WTC11 (cell line): ENCODE measurements around the gene GJD4. TPM values are rescaled to one million over a fixed set of nuclear protein-coding genes. Genes with fewer than 3 reads are reported as not detected.

Experiments used
- ATAC-seq: fragments of 200-7000 bp; cut with Tn5 transposase; 2 replicates; pipeline ENCODE4 v1.10.0; 2021; ENCODE audit warnings: mild to moderate bottlenecking, moderate library complexity
- CTCF ChIA-PET: fragments of 300-600 bp; sonication (Branson Sonifier 250); formaldehyde crosslinking; loops from one replicate; lab custom pipeline; 2021; ENCODE audit warnings: antibody characterized with exemption; lab: Charles Lee
- POLR2A ChIA-PET: fragments of 350-600 bp; sonication (Branson Sonifier 250); formaldehyde crosslinking; loops from one replicate; lab custom pipeline; 2021; ENCODE audit warnings: antibody characterized with exemption; lab: Charles Lee
- DNase-seq: peaks from one replicate; pipeline ENCODE4 v3.0.0; 2021; ENCODE audit warnings: low spot score
- H3K27ac Mint-ChIP-seq: 2 replicates; pipeline ENCODE4 v1.8.0; 2021; ENCODE audit warnings: mixed read lengths
- H3K27me3 Mint-ChIP-seq: 2 replicates; pipeline ENCODE4 v1.8.0; 2021; ENCODE audit warnings: low read depth, mild to moderate bottlenecking, moderate library complexity, mixed read lengths
- H3K36me3 Mint-ChIP-seq: 2 replicates; pipeline ENCODE4 v1.8.0; 2021; ENCODE audit warnings: mixed read lengths
- H3K4me1 Mint-ChIP-seq: 2 replicates; pipeline ENCODE4 v1.8.0; 2022; ENCODE audit warnings: mixed read lengths
- H3K4me3 Mint-ChIP-seq: 2 replicates; pipeline ENCODE4 v1.8.0; 2021; ENCODE audit warnings: mild to moderate bottlenecking, moderate library complexity, mixed read lengths
- H3K9me3 Mint-ChIP-seq: 2 replicates; pipeline ENCODE4 v1.8.0; 2021; ENCODE audit warnings: mixed read lengths
- CREM ChIP-seq: sonication (generic); formaldehyde crosslinking; IDR thresholded peaks from 2 replicates; pipeline ENCODE4 v1.8.1; 2022; ENCODE audit warnings: mild to moderate bottlenecking, missing genetic modification reagents, moderate library complexity
- ERG ChIP-seq: fragments of 250-450 bp; sonication (Bioruptor Pico); IDR thresholded peaks from 2 replicates; pipeline ENCODE4 v1.8.0; 2021; ENCODE audit warnings: mild to moderate bottlenecking
- ETV6 ChIP-seq: sonication (generic); formaldehyde crosslinking; IDR thresholded peaks from 2 replicates; pipeline ENCODE4 v1.8.1; 2022; ENCODE audit warnings: mild to moderate bottlenecking, missing genetic modification reagents
- NFYB ChIP-seq: sonication (generic); formaldehyde crosslinking; conservative IDR thresholded peaks from 2 replicates; pipeline ENCODE4 v1.8.0; 2022; ENCODE audit warnings: low read depth, missing genetic modification reagents
- OVOL2 ChIP-seq: fragments of 250-450 bp; sonication (Bioruptor Pico); IDR thresholded peaks from 2 replicates; pipeline ENCODE4 v1.9.0; 2021; ENCODE audit warnings: mild to moderate bottlenecking, borderline replicate concordance
- SMAD4 ChIP-seq: sonication (generic); formaldehyde crosslinking; IDR thresholded peaks from 2 replicates; pipeline ENCODE4 v1.8.0; 2022; ENCODE audit warnings: mild to moderate bottlenecking, missing genetic modification reagents
- SP1 ChIP-seq: sonication (generic); formaldehyde crosslinking; conservative IDR thresholded peaks from 2 replicates; pipeline ENCODE4 v1.8.1; 2022; ENCODE audit warnings: missing genetic modification reagents
- TEAD1 ChIP-seq: sonication (generic); formaldehyde crosslinking; IDR thresholded peaks from 2 replicates; pipeline ENCODE4 v1.8.0; 2022; ENCODE audit warnings: mild to moderate bottlenecking, missing genetic modification reagents
- TP53 ChIP-seq: sonication (generic); formaldehyde crosslinking; IDR thresholded peaks from 2 replicates; pipeline ENCODE4 v1.8.1; 2023; ENCODE audit warnings: mild to moderate bottlenecking, missing genetic modification reagents
- ZMAT4 ChIP-seq: fragments of 250-450 bp; sonication (Bioruptor Pico); IDR thresholded peaks from 2 replicates; pipeline ENCODE4 v1.9.0; 2021; ENCODE audit warnings: mild to moderate bottlenecking
- ZNF121 ChIP-seq: sonication (generic); formaldehyde crosslinking; IDR thresholded peaks from 2 replicates; pipeline ENCODE4 v1.8.0; 2023; ENCODE audit warnings: missing genetic modification reagents
- ZNF263 ChIP-seq: sonication (generic); formaldehyde crosslinking; IDR thresholded peaks from 2 replicates; pipeline ENCODE4 v1.8.1; 2022; ENCODE audit warnings: low read depth, mild to moderate bottlenecking, moderate library complexity, missing genetic modification reagents
- ZNF416 ChIP-seq: fragments of 250-450 bp; sonication (Bioruptor Pico); IDR thresholded peaks from 2 replicates; pipeline ENCODE4 v1.9.0; 2021; ENCODE audit warnings: mild to moderate bottlenecking, inconsistent platforms
- ZNF532 ChIP-seq: fragments of 250-450 bp; sonication (Bioruptor Pico); IDR thresholded peaks from 2 replicates; pipeline ENCODE4 v1.9.0; 2021; ENCODE audit warnings: mild to moderate bottlenecking, borderline replicate concordance
- total RNA-seq: library from RNA; stranded (reverse); gene quantifications from 3 replicates; pipeline ENCODE4 v1.2.3, GENCODE V29; 2021
- TF ChIP-seq, protein P1 (sequence below): sonication (generic); formaldehyde crosslinking; IDR thresholded peaks from 2 replicates; pipeline ENCODE4 v1.8.0; 2022; ENCODE audit warnings: mild to moderate bottlenecking, missing genetic modification reagents
- TF ChIP-seq, protein P2 (sequence below): sonication (generic); formaldehyde crosslinking; IDR thresholded peaks from 2 replicates; pipeline ENCODE4 v1.8.1; 2023; ENCODE audit warnings: mild to moderate bottlenecking, moderate library complexity, missing genetic modification reagents
- TF ChIP-seq, protein P3 (sequence below): sonication (generic); formaldehyde crosslinking; IDR thresholded peaks from 2 replicates; pipeline ENCODE4 v1.8.1; 2022; ENCODE audit warnings: missing genetic modification reagents, borderline replicate concordance
- TF ChIP-seq, protein P4 (sequence below): sonication (generic); formaldehyde crosslinking; IDR thresholded peaks from 2 replicates; pipeline ENCODE4 v1.8.1; 2023; ENCODE audit warnings: mild to moderate bottlenecking, missing genetic modification reagents, borderline replicate concordance

The GJD4 gene
- total RNA-seq, 1 experiment from 2014 or later: not detected

DNA sequence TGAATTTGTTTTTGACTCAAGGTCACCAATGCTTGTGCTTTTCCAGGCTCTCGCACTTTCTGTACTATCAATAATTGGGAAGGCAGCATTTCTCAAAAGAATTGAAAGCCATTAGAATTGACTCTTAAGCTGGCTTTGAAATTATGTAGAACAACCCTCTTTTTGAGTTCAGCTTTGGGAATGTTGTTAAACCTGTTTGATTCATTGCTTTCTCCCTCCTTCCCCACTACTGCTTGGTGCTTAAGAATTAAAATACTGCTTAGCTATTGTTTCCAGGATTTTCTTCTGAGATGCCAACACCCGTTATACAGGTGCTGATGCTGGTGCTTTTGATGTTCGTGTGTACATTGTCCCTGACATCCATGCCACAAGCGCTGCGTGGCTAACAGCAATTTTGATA, 52.5 kb downstream of the GJD4 start:
- ChIA-PET POLR2A (no interaction called here), CTCF (no interaction called here)
- no peaks in the 10 kb centered on the region; the same call in 1 of the 2 replicates for H3K27me3 Mint-ChIP-seq
- peaks cover 8% of the 10 kb centered on the region for H3K9me3 Mint-ChIP-seq
- DNase-seq: no peak
- no peak for ATAC-seq
- H3K4me3 Mint-ChIP-seq: no peak overlapping the region
- peaks cover 22% of the 10 kb centered on the region for H3K4me1 Mint-ChIP-seq
- TF ChIP-seq, protein P1, sequence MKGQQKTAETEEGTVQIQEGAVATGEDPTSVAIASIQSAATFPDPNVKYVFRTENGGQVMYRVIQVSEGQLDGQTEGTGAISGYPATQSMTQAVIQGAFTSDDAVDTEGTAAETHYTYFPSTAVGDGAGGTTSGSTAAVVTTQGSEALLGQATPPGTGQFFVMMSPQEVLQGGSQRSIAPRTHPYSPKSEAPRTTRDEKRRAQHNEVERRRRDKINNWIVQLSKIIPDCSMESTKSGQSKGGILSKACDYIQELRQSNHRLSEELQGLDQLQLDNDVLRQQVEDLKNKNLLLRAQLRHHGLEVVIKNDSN (CRISPR knock-in tag): no peak
- TF ChIP-seq CREM (CRISPR knock-in tag): no peak
- TF ChIP-seq ZNF416 (CRISPR knock-in tag): no peak
- TF ChIP-seq TEAD1 (CRISPR knock-in tag): no peak
- no peak for TF ChIP-seq NFYB (CRISPR knock-in tag)
- TF ChIP-seq, protein P2, sequence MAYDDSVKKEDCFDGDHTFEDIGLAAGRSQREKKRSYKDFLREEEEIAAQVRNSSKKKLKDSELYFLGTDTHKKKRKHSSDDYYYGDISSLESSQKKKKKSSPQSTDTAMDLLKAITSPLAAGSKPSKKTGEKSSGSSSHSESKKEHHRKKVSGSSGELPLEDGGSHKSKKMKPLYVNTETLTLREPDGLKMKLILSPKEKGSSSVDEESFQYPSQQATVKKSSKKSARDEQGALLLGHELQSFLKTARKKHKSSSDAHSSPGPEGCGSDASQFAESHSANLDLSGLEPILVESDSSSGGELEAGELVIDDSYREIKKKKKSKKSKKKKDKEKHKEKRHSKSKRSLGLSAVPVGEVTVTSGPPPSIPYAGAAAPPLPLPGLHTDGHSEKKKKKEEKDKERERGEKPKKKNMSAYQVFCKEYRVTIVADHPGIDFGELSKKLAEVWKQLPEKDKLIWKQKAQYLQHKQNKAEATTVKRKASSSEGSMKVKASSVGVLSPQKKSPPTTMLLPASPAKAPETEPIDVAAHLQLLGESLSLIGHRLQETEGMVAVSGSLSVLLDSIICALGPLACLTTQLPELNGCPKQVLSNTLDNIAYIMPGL (CRISPR knock-in tag): no peak
- TF ChIP-seq SP1 (CRISPR knock-in tag): no peak
- TF ChIP-seq, protein P3, sequence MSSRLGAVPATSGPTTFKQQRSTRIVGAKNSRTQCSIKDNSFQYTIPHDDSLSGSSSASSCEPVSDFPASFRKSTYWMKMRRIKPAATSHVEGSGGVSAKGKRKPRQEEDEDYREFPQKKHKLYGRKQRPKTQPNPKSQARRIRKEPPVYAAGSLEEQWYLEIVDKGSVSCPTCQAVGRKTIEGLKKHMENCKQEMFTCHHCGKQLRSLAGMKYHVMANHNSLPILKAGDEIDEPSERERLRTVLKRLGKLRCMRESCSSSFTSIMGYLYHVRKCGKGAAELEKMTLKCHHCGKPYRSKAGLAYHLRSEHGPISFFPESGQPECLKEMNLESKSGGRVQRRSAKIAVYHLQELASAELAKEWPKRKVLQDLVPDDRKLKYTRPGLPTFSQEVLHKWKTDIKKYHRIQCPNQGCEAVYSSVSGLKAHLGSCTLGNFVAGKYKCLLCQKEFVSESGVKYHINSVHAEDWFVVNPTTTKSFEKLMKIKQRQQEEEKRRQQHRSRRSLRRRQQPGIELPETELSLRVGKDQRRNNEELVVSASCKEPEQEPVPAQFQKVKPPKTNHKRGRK (CRISPR knock-in tag): no peak
- no peak for TF ChIP-seq SMAD4 (CRISPR knock-in tag)
- no peak for TF ChIP-seq TP53 (CRISPR knock-in tag)
- no peak for TF ChIP-seq ZNF263
- TF ChIP-seq ZNF121: no peak
- TF ChIP-seq, protein P4, sequence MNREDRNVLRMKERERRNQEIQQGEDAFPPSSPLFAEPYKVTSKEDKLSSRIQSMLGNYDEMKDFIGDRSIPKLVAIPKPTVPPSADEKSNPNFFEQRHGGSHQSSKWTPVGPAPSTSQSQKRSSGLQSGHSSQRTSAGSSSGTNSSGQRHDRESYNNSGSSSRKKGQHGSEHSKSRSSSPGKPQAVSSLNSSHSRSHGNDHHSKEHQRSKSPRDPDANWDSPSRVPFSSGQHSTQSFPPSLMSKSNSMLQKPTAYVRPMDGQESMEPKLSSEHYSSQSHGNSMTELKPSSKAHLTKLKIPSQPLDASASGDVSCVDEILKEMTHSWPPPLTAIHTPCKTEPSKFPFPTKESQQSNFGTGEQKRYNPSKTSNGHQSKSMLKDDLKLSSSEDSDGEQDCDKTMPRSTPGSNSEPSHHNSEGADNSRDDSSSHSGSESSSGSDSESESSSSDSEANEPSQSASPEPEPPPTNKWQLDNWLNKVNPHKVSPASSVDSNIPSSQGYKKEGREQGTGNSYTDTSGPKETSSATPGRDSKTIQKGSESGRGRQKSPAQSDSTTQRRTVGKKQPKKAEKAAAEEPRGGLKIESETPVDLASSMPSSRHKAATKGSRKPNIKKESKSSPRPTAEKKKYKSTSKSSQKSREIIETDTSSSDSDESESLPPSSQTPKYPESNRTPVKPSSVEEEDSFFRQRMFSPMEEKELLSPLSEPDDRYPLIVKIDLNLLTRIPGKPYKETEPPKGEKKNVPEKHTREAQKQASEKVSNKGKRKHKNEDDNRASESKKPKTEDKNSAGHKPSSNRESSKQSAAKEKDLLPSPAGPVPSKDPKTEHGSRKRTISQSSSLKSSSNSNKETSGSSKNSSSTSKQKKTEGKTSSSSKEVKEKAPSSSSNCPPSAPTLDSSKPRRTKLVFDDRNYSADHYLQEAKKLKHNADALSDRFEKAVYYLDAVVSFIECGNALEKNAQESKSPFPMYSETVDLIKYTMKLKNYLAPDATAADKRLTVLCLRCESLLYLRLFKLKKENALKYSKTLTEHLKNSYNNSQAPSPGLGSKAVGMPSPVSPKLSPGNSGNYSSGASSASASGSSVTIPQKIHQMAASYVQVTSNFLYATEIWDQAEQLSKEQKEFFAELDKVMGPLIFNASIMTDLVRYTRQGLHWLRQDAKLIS (CRISPR knock-in tag): no peak
- no peak for TF ChIP-seq ZMAT4 (CRISPR knock-in tag)
- TF ChIP-seq ERG: no peak
- no peak for TF ChIP-seq OVOL2 (CRISPR knock-in tag)
- TF ChIP-seq ZNF532 (CRISPR knock-in tag): no peak
- no peak for TF ChIP-seq ETV6 (CRISPR knock-in tag)
- H3K27ac Mint-ChIP-seq: no peak overlapping the region
- H3K36me3 Mint-ChIP-seq: peaks cover 7% of the 10 kb centered on the region
